ENCODE results near the gene CALCB. TPM values are rescaled to one million over a fixed set of nuclear protein-coding genes. Genes with fewer than 3 reads are reported as not detected.

CALCB gene
- total RNA-seq, 4 donors from 2014 or later, result not detected

DNA sequence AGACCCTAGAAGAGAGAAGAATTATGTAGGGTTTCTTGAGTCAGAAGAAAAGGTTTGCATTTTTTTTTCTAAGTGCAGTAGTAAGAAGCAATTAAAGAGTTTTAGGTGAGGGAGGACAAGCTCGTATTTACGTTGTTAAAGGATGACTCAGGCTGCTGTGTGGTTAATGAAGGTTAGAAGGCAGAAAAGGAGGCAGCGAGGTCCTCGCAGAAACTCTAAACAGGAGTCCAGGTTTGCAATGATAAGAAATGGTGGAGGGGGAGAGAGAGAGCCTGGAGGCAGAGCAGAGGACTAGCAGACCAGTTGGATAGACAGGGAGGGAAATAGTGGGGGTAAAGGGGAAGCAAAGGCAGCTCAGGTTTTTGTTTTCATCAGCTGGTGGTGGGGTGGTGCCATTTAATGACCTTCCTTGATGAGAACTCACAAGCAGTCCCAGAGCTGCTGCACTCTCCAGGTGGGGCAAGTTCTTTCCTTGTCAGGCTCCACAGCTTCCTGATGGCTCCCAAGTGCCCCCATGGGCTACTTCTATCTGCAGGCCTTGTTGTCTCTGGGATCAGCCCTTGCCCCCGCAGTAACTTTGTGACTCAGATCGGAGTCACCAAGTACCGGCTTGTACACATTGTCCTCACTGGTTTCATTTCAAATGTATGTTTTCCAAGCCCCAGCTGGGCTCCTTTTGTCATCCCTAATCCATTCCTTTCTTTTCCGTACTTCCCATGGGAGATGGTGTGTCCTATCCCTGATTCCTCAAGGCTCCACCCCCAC is 33.0 kb downstream of the CALCB start:
- TF ChIP-seq POLR2AphosphoS5 (IDR thresholded peaks at IDR 0.05) (no peak), EP300 (IDR thresholded peaks at IDR 0.05) (no peak), POLR2A (IDR thresholded peaks at IDR 0.05) (no peak)
- TF ChIP-seq, protein P1, sequence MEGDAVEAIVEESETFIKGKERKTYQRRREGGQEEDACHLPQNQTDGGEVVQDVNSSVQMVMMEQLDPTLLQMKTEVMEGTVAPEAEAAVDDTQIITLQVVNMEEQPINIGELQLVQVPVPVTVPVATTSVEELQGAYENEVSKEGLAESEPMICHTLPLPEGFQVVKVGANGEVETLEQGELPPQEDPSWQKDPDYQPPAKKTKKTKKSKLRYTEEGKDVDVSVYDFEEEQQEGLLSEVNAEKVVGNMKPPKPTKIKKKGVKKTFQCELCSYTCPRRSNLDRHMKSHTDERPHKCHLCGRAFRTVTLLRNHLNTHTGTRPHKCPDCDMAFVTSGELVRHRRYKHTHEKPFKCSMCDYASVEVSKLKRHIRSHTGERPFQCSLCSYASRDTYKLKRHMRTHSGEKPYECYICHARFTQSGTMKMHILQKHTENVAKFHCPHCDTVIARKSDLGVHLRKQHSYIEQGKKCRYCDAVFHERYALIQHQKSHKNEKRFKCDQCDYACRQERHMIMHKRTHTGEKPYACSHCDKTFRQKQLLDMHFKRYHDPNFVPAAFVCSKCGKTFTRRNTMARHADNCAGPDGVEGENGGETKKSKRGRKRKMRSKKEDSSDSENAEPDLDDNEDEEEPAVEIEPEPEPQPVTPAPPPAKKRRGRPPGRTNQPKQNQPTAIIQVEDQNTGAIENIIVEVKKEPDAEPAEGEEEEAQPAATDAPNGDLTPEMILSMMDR (IDR thresholded peaks at IDR 0.05), result no peak
- no peaks in the 10 kb centered on the region for H3K4me1 ChIP-seq
- no peak overlapping the region for H3K4me3 ChIP-seq
- WGBS, 2 donors (ENCODE audit: low coverage in 1 of 2), result 75 to 90% methylated on average over 7 to 8 of the region's 8 CpGs
- H3K27me3 ChIP-seq, result no peaks in the 10 kb centered on the region
- no peaks in the 10 kb centered on the region for H3K36me3 ChIP-seq
- ATAC-seq, result no peak
- H3K27ac ChIP-seq, result no peak overlapping the region
- H3K9me3 ChIP-seq, result peaks cover 0 to 11% (median 0%) of the 10 kb centered on the region in 3 donors

DNA sequence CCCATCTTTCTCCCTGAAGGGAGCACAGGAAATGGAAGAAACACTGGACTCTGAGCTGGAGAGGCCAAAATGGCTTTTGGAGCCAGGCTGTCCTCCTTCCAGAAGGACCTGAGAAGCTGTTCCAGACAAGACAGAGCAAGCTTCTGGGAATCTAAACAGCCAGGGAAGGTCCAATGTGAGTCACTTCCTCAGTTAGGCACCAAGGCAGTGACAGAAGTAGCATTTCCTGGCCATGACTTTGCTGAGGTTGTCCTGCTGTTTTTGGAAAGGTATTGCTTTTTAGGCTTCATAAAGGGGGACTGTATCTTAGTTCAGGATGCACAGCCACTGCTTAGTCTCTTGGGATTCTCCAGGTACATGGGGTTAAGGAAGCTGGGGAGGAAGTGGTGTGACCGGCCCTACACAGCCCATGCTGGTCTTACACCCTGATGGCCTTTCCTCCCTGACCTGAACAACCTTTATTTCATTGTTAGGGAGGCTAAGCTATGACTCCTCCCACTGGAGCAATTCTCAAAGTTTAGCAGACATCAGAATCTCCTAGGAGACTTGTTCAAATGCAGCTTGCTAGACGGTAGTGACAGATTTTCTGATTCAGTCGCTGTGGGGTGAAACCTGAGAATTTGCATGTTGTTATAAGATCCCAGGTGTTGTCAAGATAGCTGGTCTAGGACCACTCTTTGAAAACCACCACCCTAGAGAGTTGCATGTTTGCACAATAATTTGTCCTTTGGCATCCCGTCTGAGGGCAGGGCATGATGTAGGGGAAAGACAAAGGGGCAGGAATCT is 34.5 kb downstream of the CALCB start:
- H3K27ac ChIP-seq, result no peak overlapping the region
- TF ChIP-seq POLR2AphosphoS5 (IDR thresholded peaks at IDR 0.05) (no peak), POLR2A (IDR thresholded peaks at IDR 0.05) (no peak), EP300 (IDR thresholded peaks at IDR 0.05) (no peak)
- TF ChIP-seq, protein P1 (IDR thresholded peaks at IDR 0.05), result no peak
- no peaks in the 10 kb centered on the region for H3K36me3 ChIP-seq
- peaks cover 0 to 11% (median 0%) of the 10 kb centered on the region in 3 donors for H3K9me3 ChIP-seq
- no peak overlapping the region for H3K4me3 ChIP-seq
- H3K4me1 ChIP-seq, result peaks cover 0 to 7% (median 0%) of the 10 kb centered on the region in 3 donors
- 77 to 86% methylated on average over 1 to 4 of the region's 4 CpGs for WGBS, 2 donors (ENCODE audit: low coverage in 1 of 2)
- no peak for ATAC-seq
- H3K27me3 ChIP-seq, result no peaks in the 10 kb centered on the region

DNA sequence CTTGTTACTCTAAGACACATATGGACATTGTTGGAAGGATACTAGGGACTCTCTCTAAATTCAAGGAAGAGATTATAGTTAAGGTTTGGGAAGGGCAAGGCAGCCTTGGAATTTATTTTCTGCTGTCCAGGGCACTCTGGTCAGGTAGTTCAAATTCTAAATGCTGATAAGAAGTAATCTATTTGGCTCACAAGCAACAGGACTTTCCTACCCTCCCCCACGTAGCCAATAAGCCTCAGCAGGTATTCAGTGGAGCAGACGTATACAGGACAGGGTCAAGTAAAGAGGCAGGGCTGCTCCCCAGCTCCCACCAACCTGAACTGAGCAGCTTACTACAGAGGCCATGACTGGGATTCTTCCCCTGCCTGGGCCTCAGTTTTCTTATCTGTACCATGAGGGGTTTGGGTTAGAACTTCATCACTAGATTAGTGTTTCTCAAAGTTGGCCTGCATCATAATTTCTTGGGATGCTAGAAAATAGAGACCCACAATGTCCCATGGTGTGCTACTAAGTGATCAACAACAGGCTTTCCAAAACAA is 35.3 kb downstream of the CALCB start:
- Histone ChIP-seq H3K4me1 (peaks cover 0 to 7% (median 0%) of the 10 kb centered on the region in 3 donors), H3K27me3 (no peaks in the 10 kb centered on the region), H3K27ac (no peak overlapping the region), H3K36me3 (no peaks in the 10 kb centered on the region), H3K4me3 (no peak overlapping the region), H3K9me3 (peaks cover 0 to 7% (median 0%) of the 10 kb centered on the region in 3 donors)
- WGBS, 2 donors (ENCODE audit: low coverage in 1 of 2), result 90% methylated on average over 2 of the region's 2 CpGs; no CpG with 5 or more reads in 1 of the 2 donors
- TF ChIP-seq, protein P1 (IDR thresholded peaks at IDR 0.05), result no peak
- TF ChIP-seq POLR2AphosphoS5 (IDR thresholded peaks at IDR 0.05) (no peak), EP300 (IDR thresholded peaks at IDR 0.05) (no peak), POLR2A (IDR thresholded peaks at IDR 0.05) (no peak)
- ATAC-seq, result no peak

DNA sequence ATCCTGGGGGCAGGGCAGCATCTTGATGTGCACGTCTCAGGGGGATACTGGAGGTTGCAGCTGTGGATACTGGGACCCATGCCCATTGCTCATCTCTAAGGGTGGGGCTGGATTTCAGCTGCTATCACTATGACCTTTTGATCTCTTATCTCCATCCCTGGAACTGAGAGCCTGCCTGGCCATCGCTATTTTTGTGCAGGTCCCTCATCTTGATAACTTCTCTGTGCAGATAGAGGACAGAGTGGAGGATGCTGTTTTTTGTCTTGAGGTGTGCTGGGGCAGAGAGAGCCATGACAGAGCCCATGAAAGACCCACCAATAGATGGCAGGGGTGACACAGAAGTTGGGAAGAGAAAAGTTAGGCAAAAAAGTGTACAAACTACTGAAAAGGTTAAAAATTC is 36.2 kb downstream of the CALCB start:
- no peaks in the 10 kb centered on the region for H3K36me3 ChIP-seq

More for the DNA sequence above, 36.2 kb downstream of the CALCB start:
- Histone ChIP-seq H3K27me3 (peaks cover 6% of the 10 kb centered on the region), H3K4me1 (peaks cover 0 to 13% (median 0%) of the 10 kb centered on the region in 3 donors), H3K27ac (no peak overlapping the region), H3K4me3 (no peak overlapping the region), H3K9me3 (no peaks in the 10 kb centered on the region)
- no peak for TF ChIP-seq POLR2AphosphoS5 (IDR thresholded peaks at IDR 0.05)
- no peak for TF ChIP-seq EP300 (IDR thresholded peaks at IDR 0.05)
- TF ChIP-seq POLR2A (IDR thresholded peaks at IDR 0.05), result no peak
- TF ChIP-seq, protein P1 (IDR thresholded peaks at IDR 0.05), result no peak
- no peak for ATAC-seq
- 80 to 100% methylated on average over 1 of the region's 2 CpGs for WGBS, 2 donors (ENCODE audit: low coverage in 1 of 2)

Measured in gastroesophageal sphincter (tissue), 4 donors.